SH-SY5Y (cell line): ENCODE data around the gene SEMA3F.

Source experiments
- GATA2 ChIP-seq: IDR thresholded peaks from 2 replicates; pipeline ENCODE4 v1.6.1; 2011; ENCODE audit warnings: mild to moderate bottlenecking, low read depth, low read length
- GATA3 ChIP-seq: IDR thresholded peaks from 2 replicates; pipeline ENCODE4 v1.6.1; 2011; ENCODE audit warnings: low read depth, mild to moderate bottlenecking, low read length, moderate library complexity

Gene SEMA3F

GRCh38 chr3:50221411-50222168 is 66.5 kb downstream of the SEMA3F start:
- TF ChIP-seq GATA2 (no peak), GATA3 (no peak)

- TF ChIP-seq GATA3 (no peak), GATA2 (no peak)
Observed at GRCh38 chr3:50222169-50222528, 67.0 kb downstream of the SEMA3F start.

DNA sequence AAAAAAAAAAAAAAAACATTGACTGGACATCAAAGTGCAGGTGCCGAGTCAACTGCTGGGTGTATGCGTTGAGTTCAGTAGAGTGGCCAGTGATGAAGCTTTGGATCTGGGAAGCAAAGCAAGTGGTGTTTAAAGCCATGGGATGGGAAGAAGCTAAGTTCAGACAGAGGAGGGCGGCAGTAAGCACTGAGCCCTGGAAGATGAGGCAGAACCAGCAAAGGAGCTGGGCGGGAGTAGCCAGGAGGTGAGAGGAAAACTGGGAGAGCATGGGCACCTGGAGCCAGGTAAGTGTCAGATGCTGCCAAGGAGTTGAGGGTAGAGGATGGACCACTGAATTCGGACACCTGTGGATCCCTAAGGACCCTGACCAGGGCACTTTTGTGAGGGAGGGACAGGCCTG is 69.5 kb downstream of the SEMA3F start:
- no peak for TF ChIP-seq GATA3

DNA sequence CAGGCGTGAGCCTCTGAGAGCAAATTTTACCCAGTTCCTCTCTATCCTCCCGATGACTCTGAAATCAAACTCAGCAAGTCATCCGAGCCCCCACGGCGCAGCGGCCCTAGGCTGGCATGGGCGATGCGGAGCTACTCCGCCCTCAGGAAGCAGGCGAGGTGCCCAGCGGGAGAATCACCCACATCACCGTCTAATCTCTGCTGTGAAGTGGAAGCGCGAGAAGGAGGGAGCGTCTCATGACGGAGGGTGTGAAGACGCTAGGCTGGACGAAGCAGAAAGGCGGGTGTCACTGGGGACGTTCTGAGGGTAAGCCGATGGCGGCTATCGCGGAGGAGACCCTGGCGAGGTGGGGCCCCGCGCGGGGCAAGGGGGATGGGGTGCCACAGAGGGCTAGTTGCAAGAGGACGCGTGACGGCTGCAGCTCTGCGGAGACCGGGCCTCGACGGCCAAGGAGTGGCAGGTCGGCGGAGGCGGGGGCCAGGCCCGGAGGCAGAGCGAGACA is 71.8 kb downstream of the SEMA3F start:
- TF ChIP-seq GATA3 (no peak), GATA2 (no peak)

DNA sequence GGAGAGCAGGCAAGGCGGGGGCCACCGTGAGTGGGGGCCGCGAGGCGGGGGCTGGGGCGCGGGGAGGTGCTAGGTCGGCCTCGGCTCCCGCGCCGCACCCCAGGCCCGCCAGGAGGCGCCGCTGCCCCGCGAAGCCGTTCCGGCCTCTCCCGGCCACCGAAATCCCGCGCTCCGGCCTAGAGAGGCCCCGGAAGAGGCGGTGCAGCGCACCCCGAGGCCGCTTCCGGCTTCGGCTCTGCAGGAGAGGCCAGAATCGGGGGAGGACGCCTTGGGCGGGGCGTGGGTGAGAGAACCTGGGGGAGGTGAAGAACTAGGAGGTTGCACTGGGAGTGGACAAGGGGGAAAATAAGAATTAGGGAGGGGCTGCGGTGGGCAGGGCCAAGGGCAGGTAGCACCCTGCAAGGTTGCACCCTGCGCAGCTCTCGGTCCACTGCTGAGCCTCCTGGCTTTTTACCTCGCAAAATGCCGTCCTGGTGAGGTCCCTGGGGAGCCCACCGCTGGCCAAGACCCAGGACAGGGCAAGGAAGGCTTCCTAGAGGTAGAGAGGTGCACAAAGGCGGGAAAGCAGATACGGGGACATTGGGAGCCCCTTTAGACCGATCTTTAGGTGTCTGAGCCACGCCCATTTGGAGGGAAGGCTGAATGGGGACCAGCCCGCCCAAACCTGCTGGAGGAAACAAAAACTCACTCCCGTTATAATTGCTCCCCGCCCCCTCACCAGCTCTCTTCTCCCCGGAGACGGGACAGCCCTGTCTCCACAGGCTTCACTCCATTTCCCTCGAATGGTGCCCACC is 72.5 kb downstream of the SEMA3F start:
- TF ChIP-seq GATA3 = no peak
- TF ChIP-seq GATA2 = no peak

DNA sequence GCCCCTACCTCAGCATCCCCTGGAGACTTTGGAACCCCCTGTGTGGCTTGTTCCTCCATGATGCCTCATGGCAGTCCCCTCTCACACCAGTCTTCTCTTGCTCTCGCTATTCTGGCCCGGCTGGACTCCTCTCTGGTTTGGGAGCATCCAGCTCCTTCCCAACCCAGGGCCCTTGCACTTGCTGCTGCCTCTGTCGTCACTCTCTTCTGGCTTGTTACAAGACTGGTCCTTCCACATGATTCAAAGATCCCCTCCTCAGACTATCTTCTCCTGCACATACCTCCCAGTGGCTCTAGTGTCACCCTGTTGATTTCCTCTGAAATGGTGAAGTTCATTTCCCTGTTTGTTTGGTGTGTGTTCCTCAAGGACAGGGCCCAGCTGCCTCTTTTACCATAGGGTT is 74.4 kb downstream of the SEMA3F start:
- no peak for TF ChIP-seq GATA2
- no peak for TF ChIP-seq GATA3

- no peak for TF ChIP-seq GATA2
Observed at GRCh38 chr3:50230104-50230793, 75.1 kb downstream of the SEMA3F start.

DNA sequence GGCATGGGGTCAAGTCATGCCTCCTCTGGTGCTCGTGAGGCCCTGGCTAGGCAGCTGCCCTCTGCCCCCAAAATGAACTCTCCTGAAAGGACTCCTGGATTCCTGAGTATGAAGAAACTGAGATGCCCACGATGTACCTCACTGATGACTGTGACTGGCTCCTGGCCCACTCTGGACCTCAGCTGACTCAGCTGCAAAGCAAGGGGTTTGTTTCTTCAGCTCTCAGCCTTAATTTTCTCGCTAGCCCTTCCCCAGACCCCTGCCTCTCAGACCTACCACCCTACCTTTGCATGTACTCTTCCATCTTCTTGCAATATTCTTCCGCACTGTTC is 75.6 kb downstream of the SEMA3F start:
- TF ChIP-seq GATA3 (no peak), GATA2 (no peak)

GRCh38 chr3:50231581-50231980 is 76.5 kb downstream of the SEMA3F start:
- no peak for TF ChIP-seq GATA3
- TF ChIP-seq GATA2 = no peak

GRCh38 chr3:50232303-50232702 is 77.2 kb downstream of the SEMA3F start:
- TF ChIP-seq GATA2 (no peak), GATA3 (no peak)

GRCh38 chr3:50233176-50233575 is 78.1 kb downstream of the SEMA3F start:
- no peak for TF ChIP-seq GATA2
- TF ChIP-seq GATA3 = no peak

DNA sequence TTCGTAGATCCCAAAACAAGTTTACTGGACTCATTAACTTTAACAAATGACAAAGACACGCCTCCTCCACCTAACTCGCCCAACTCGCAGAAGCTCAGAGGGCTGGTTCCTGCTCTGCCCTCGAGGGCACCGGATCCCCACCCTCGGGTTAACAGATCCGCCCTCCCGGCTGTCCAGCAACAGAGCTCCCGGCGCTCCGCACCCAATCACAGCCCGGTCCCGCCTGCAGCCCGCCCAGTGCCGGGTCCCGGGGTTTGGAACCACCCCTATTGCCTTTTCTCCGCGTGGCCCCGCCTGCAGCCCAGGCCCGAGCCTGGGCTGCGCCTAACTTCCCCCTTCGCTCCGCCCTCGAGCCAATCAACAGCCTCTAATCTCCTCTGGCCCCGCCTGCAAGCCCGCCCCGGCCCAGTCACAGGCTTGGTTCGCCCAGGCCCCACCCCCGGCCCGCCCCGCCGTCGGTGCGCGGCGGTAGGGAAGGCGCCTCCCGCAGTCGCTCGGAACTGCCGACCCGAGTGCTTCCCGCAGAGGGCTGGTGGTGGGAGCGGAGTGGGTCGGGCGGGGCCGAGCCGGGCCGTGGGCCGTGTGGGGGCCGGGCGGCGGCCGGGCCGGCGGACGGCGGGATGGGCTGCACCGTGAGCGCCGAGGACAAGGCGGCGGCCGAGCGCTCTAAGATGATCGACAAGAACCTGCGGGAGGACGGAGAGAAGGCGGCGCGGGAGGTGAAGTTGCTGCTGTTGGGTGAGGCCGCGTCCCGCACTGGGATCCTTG is 80.8 kb downstream of the SEMA3F start, which contains the start of gene GNAI2:
TSS of gene GNAI2 (plus strand) at position 489 of the 768 bp plus-strand sequence. CDS start at position 621, 132 bp downstream.
- TF ChIP-seq GATA2 (no peak), GATA3 (no peak)

DNA sequence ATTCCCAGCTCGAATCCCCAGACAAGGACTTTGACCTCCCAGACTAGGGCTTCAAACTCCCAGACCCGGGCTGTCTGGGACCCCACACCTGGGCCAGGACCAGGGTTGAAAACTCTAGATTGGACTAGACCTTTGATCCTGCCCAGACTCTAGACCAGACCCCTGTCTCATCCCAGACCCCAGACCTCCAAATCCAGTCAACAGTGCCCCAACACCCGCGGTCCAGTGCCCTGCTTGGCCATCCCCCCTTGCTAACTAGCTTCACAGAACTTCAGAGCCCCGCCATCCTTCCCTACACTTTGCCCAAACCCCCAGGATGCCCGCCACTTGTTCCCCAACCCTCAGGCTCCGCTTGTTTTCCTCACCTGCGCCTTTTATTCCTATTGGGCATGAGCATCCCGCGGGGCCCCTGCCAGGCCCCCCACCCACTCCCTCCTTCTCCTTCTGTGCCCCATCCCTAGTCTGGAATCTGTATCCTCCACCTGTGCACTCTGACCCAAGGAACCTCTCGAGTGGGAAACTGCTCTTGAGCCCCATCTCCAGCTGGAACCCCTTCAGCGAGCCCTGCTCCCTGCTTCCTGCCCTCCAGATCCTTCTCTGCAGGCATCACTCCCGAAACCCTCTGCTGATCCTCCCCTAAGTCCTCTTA is 81.5 kb downstream of the SEMA3F start:
- TF ChIP-seq GATA3 = no peak
- TF ChIP-seq GATA2 = no peak

GRCh38 chr3:50237133-50237651 is 82.1 kb downstream of the SEMA3F start:
- no peak for TF ChIP-seq GATA3
- no peak for TF ChIP-seq GATA2
